HUES6 (cell line): ENCODE results near the gene ZC3H18.

Source experiments
- H3K27ac ChIP-seq: 2 replicates; pipeline ENCODE4 v1.7.0; 2013; ENCODE audit warnings: low read depth, mild to moderate bottlenecking, low read length, inconsistent platforms
- H3K27me3 ChIP-seq: 2 replicates; pipeline ENCODE4 v1.6.1; 2013; ENCODE audit warnings: low read length; ENCODE audit not compliant: control insufficient read depth, insufficient read depth
- H3K36me3 ChIP-seq: 2 replicates; pipeline ENCODE4 v1.6.1; 2013; ENCODE audit warnings: low read length; ENCODE audit not compliant: control insufficient read depth, insufficient read depth
- H3K4me1 ChIP-seq: 2 replicates; pipeline ENCODE4 v1.6.1; 2013; ENCODE audit warnings: low read length; ENCODE audit not compliant: control insufficient read depth, insufficient read depth
- H3K4me3 ChIP-seq: 2 replicates; pipeline ENCODE4 v1.5.1; 2013; ENCODE audit warnings: low read depth, low read length
- H3K9ac ChIP-seq: one replicate; pipeline ENCODE4 v1.6.1; 2013; ENCODE audit warnings: mild to moderate bottlenecking, low read length
- H3K9me3 ChIP-seq: 2 replicates; pipeline ENCODE4 v1.6.1; 2013; ENCODE audit warnings: low read depth, low read length; ENCODE audit not compliant: control insufficient read depth, insufficient read depth

Gene ZC3H18

GRCh38 chr16:88527186-88527936 is 42.8 kb upstream of the ZC3H18 start:
- Histone ChIP-seq H3K27me3 (no peaks in the 10 kb centered on the region), H3K4me1 (peaks cover 6% of the 10 kb centered on the region), H3K4me3 (no peak overlapping the region), H3K9ac (no peak overlapping the region), H3K27ac (no peak overlapping the region), H3K36me3 (no peaks in the 10 kb centered on the region; the same call in 1 of the 2 replicates), H3K9me3 (no peaks in the 10 kb centered on the region)

DNA sequence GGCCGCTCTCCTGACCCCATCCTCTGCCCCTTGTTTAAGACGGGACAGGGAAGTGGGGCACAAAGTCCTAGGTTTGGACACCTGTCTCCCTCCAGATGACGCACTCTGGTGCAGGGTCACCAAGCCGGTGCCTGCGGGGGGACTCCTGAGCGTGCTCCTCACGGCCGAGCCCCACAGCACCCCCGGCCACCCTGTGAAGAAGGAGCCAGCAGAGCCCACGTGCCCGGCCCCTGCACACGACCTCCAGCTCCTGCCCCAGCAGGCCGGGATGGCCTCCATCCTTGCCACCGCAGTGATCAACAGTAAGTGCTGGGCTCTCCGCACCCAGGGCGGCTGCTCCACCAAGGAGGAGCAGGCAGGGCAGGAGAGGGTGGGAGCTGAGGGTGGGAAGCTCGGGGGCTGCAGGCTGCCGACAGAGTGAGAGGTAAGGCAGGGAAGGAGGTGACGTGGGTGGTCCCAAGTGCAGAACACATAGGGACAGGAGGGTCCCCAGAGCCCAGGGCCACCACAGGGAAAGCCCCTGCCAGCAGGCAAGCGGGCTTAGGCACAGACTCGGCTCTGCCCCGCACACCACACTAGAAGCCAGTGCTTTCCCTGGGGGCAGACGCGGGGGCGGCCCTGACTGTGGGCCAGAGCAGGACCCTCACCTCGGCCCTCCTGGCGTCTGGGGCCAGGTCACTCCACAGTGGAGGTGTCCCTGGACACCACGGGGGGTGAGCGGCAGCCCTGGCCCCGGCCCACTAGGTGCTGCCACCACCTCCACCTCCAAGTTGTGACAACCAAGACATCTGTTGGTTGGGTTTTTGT is 42.1 kb upstream of the ZC3H18 start:
- H3K9ac ChIP-seq = no peak overlapping the region
- no peaks in the 10 kb centered on the region for H3K27me3 ChIP-seq
- peaks cover 9% of the 10 kb centered on the region for H3K4me1 ChIP-seq
- no peaks in the 10 kb centered on the region; the same call in 1 of the 2 replicates for H3K36me3 ChIP-seq
- no peak overlapping the region for H3K4me3 ChIP-seq
- H3K9me3 ChIP-seq = no peaks in the 10 kb centered on the region
- H3K27ac ChIP-seq = no peak overlapping the region

DNA sequence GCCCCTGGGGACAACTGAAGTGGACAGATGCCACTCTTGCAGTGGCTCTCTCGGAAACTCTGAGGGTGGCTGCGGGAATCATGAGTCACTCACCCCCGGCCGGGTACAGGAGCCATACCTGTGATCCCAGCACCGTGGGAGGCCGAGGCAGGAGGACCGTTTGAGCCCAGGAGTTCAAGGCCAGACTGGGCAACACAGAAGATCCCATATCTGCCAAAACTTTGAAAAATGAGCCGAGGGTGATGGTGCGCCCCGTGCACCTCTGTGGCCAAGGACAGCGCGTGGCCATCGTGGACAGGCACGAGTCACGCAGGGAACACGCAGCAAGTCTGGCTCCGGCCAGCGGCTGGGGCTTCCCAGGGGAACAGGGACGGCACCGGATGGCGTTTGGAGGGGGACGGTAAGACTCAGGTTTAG is 41.3 kb upstream of the ZC3H18 start:
- Histone ChIP-seq H3K9me3 (no peaks in the 10 kb centered on the region), H3K4me3 (no peak overlapping the region), H3K36me3 (no peaks in the 10 kb centered on the region; the same call in 1 of the 2 replicates), H3K27ac (no peak overlapping the region), H3K9ac (no peak overlapping the region), H3K27me3 (no peaks in the 10 kb centered on the region), H3K4me1 (peaks cover 9% of the 10 kb centered on the region)

- H3K4me1 ChIP-seq = peaks cover 9% of the 10 kb centered on the region
- no peaks in the 10 kb centered on the region for H3K27me3 ChIP-seq
- H3K36me3 ChIP-seq = no peaks in the 10 kb centered on the region; the same call in 1 of the 2 replicates
- H3K4me3 ChIP-seq = no peak overlapping the region
- no peak overlapping the region for H3K9ac ChIP-seq
- no peaks in the 10 kb centered on the region for H3K9me3 ChIP-seq
- no peak overlapping the region for H3K27ac ChIP-seq
These were observed 40.6 kb upstream of the ZC3H18 start for GRCh38 chr16:88529596-88529995.

DNA sequence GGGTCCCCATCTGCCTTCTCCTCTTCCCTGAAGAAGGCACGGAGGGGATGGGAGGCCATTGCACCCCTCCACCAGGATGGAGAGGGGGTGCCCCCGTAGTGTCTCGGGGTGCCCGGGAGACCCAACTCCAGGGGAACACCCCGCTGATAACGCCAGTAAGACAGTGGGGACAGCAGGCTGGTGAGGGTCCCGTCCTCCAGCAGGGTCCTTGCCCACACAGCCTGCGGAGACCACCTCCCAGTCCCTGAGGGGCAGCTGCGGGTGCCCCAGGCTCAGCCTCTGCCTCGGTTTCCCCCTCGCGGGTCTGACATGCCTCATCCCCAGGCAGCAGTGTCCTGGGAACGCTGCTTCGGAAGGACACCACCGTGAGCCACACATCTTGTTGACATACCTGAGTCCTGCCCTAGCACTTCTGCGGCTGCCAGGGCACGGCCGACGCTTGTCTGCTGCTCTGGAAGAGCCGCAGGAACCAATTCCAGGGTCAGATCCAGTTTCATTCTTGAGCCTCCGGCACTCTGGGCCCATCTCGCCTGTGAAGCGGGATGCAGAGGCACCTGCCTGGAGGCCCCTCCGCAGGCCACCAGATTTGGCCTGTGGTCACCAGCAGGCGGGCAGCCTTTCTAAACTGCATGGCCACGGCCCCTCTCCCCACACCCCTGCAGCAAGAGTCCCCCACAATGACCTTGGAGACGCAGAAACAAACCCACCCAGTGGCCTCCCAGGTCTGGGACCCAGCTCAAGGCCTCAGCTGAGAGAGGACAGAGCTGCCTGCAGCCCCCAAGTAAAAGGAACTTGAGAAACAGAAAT is 39.9 kb upstream of the ZC3H18 start:
- Histone ChIP-seq H3K27ac (no peak overlapping the region), H3K9ac (no peak overlapping the region), H3K9me3 (no peaks in the 10 kb centered on the region), H3K4me3 (no peak overlapping the region), H3K4me1 (peaks cover 14% of the 10 kb centered on the region), H3K27me3 (no peaks in the 10 kb centered on the region), H3K36me3 (no peaks in the 10 kb centered on the region; the same call in 1 of the 2 replicates)

DNA sequence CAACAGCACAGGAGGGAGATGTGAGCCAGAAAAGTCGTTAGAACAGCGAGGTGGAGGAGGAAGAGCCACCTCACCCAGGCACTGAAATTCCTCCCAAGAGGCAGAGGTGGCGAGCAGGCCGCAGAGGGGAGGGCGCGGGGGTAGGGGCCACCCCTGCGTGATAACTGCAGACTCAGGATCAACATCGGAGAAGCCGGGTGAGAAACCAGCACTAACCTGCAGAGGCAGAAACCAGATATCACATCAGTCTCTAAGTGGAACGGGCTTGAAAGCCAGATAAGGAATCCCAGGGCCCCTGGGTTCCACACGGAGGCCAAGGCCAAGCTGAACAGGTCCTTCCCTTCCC is 39.4 kb upstream of the ZC3H18 start:
- H3K9me3 ChIP-seq = no peaks in the 10 kb centered on the region
- H3K9ac ChIP-seq = no peak overlapping the region
- H3K27ac ChIP-seq = no peak overlapping the region
- H3K4me1 ChIP-seq = peaks cover 15% of the 10 kb centered on the region
- no peaks in the 10 kb centered on the region for H3K27me3 ChIP-seq
- H3K4me3 ChIP-seq = no peak overlapping the region
- H3K36me3 ChIP-seq = no peaks in the 10 kb centered on the region; the same call in 1 of the 2 replicates

- no peaks in the 10 kb centered on the region for H3K27me3 ChIP-seq
- peaks cover 13% of the 10 kb centered on the region for H3K4me1 ChIP-seq
- no peaks in the 10 kb centered on the region for H3K9me3 ChIP-seq
- no peak overlapping the region for H3K9ac ChIP-seq
- no peak overlapping the region for H3K4me3 ChIP-seq
- no peaks in the 10 kb centered on the region; the same call in 1 of the 2 replicates for H3K36me3 ChIP-seq
- H3K27ac ChIP-seq = no peak overlapping the region
These were observed 38.9 kb upstream of the ZC3H18 start for GRCh38 chr16:88531346-88531745.

GRCh38 chr16:88531931-88532433 is 38.2 kb upstream of the ZC3H18 start:
- Histone ChIP-seq H3K4me3 (no peak overlapping the region), H3K9ac (no peak overlapping the region), H3K27ac (no peak overlapping the region), H3K27me3 (no peaks in the 10 kb centered on the region), H3K36me3 (no peaks in the 10 kb centered on the region; the same call in 1 of the 2 replicates), H3K4me1 (peaks cover 13% of the 10 kb centered on the region), H3K9me3 (no peaks in the 10 kb centered on the region)

DNA sequence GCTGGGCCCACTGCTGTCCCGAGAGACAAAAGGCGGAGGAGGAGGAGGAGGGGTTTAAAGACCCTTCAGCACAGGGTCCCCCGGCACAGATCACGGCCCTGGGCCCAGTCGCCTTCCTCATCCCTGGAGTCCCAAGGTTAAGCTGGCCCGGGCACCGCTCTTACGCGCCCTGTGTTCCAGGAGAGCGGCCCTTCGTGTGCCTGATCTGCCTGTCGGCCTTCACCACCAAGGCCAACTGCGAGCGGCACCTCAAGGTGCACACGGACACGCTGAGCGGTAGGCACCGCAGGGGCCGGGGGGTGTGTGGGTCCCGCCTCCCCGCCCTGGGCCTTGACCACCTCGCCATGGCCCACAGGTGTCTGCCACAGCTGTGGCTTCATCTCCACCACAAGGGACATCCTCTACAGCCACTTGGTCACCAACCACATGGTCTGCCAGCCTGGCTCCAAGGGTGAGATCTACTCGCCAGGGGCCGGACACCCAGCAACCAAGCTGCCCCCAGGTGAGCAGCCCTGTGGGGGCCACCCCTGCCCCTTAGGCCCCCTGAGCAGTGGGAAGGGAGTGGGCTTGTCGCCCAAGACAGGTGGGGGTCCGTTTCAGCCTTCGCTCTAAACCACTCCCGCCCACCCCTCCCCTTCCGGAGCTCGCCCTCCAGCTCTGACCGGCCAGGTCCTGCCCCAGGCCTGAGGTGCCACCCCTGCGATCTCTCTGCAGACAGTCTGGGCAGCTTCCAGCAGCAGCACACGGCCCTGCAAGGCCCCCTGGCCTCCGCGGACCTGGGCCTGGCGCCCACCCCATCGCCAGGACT is 37.6 kb upstream of the ZC3H18 start:
- Histone ChIP-seq H3K4me3 (peak overlapping the region; percentile 70; the same call in 1 of the 2 replicates), H3K36me3 (no peaks in the 10 kb centered on the region; the same call in 1 of the 2 replicates), H3K27me3 (no peaks in the 10 kb centered on the region; the same call in 1 of the 2 replicates), H3K9ac (no peak overlapping the region), H3K27ac (no peak overlapping the region), H3K9me3 (no peaks in the 10 kb centered on the region), H3K4me1 (peaks cover 12% of the 10 kb centered on the region)

DNA sequence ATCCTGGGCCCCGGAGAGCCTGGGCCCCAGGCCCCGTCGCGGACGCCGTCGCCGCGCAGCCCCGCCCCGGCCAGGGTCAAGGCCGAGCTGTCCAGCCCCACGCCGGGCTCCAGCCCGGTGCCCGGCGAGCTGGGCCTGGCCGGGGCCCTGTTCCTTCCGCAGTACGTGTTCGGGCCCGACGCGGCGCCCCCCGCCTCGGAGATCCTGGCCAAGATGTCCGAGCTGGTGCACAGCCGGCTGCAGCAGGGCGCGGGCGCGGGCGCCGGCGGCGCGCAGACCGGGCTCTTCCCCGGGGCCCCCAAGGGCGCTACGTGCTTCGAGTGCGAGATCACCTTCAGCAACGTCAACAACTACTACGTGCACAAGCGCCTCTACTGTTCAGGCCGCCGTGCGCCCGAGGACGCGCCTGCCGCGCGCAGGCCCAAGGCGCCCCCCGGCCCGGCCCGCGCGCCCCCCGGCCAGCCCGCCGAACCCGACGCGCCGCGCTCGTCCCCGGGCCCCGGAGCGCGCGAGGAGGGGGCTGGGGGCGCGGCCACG is 36.8 kb upstream of the ZC3H18 start:
- peak overlapping the region; percentile 70 for H3K4me3 ChIP-seq
- peak overlapping the region; percentile 63 for H3K9ac ChIP-seq

More for the DNA sequence above, 36.8 kb upstream of the ZC3H18 start:
- H3K27ac ChIP-seq = no peak overlapping the region
- no peaks in the 10 kb centered on the region for H3K9me3 ChIP-seq
- H3K27me3 ChIP-seq = peaks cover 5% of the 10 kb centered on the region
- H3K4me1 ChIP-seq = peaks cover 11% of the 10 kb centered on the region
- H3K36me3 ChIP-seq = no peaks in the 10 kb centered on the region; the same call in 1 of the 2 replicates
